Activated CD8-positive, alpha-beta memory T cell treated with anti-CD3 and anti-CD28 coated beads, Interleukin-2, amount 50 U/mL, for 24 hours (primary cell): ENCODE results near the gene UQCC5.
"Not testable (repeated sequence)": the region's sequence is repeated elsewhere in the genome, so short reads cannot be mapped to it uniquely, and the experiment has no call there.

Experiments used
- DNase-seq: peaks from one replicate; pipeline ENCODE4 v3.0.0-alpha.2; 2020; ENCODE audit errors: extremely low read depth

UQCC5 gene

DNA sequence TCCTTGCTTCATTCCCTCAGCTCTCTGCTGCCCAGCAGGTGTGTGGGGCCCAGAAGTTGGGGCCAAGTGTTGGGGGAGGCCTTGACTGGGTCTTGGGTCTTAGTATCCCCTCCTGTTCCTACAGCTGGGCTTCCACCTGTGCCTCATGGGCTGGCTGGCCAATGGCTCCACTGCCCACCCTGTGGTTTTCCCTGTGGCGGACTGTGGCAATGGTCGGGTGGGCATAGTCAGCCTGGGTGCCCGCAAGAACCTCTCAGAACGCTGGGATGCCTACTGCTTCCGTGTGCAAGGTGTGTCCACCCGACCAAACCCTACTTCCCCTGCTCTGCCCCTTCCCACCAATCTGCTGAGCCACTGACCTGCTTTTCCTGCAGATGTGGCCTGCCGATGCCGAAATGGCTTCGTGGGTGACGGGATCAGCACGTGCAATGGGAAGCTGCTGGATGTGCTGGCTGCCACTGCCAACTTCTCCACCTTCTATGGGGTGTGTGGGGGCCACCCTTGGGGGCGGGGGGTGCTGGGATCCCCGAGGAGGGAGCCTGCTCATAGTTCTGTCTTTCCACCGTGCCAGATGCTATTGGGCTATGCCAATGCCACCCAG is 13.7 kb upstream of the UQCC5 start:
- DNase-seq = no peak

DNA sequence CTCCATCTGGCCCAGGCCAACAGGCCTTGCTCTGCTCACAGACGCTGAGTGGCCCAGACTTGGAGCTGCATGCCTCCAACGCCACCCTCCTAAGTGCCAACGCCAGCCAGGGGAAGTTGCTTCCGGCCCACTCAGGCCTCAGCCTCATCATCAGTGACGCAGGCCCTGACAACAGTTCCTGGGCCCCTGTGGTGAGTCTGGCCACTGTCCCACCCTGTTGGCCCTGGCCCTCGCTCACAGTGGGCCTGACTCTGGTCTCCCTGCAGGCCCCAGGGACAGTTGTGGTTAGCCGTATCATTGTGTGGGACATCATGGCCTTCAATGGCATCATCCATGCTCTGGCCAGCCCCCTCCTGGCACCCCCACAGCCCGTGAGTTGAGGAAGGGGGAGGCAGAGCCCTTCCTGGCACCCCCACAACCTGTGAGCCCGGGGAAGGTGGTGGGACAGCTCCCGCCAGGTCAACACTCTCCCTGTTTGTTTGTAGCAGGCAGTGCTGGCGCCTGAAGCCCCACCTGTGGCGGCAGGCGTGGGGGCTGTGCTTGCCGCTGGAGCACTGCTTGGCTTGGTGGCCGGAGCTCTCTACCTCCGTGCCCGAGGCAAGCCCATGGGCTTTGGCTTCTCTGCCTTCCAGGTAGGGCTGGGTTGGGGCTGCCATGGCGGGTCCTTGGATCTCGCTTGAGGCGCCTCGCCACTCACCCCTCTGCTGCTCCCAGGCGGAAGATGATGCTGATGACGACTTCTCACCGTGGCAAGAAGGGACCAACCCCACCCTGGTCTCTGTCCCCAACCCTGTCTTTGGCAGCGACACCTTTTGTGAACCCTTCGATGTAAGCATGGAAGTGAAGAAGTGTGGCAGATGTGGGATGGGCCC is 12.8 kb upstream of the UQCC5 start:
- DNase-seq = no peak

- no peak for DNase-seq
Measured at GRCh38 chr3:52524258-52524751, 12.1 kb upstream of the UQCC5 start.

- DNase-seq = no peak
Measured at GRCh38 chr3:52524752-52525679, 11.4 kb upstream of the UQCC5 start.

- DNase-seq = no peak
Measured at GRCh38 chr3:52525680-52526561, 10.5 kb upstream of the UQCC5 start.

DNA sequence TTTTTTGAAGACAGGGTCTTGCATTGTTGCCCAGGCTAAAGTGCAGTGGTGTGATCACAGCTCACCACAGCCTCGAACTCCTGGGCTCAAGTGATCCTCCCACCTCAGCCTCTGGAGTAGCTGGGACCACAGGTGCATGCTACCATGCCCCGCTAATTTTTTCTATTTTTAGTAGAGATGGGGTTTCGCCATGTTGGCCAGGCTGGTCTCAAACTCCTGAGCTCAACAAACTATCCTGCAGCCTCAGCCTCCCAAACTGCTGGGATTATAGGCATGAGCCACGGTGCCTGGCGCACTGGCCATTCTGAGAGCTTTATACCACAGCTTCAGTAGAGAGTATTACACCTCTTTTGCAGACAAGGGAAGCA is 9.8 kb upstream of the UQCC5 start:
- DNase-seq = not testable (repeated sequence)

- no peak for DNase-seq
Measured at GRCh38 chr3:52527039-52527731, 9.2 kb upstream of the UQCC5 start.

GRCh38 chr3:52527732-52528585 is 8.4 kb upstream of the UQCC5 start:
- no peak for DNase-seq

- DNase-seq = no peak
Measured at GRCh38 chr3:52528586-52529375, 7.6 kb upstream of the UQCC5 start.

DNA sequence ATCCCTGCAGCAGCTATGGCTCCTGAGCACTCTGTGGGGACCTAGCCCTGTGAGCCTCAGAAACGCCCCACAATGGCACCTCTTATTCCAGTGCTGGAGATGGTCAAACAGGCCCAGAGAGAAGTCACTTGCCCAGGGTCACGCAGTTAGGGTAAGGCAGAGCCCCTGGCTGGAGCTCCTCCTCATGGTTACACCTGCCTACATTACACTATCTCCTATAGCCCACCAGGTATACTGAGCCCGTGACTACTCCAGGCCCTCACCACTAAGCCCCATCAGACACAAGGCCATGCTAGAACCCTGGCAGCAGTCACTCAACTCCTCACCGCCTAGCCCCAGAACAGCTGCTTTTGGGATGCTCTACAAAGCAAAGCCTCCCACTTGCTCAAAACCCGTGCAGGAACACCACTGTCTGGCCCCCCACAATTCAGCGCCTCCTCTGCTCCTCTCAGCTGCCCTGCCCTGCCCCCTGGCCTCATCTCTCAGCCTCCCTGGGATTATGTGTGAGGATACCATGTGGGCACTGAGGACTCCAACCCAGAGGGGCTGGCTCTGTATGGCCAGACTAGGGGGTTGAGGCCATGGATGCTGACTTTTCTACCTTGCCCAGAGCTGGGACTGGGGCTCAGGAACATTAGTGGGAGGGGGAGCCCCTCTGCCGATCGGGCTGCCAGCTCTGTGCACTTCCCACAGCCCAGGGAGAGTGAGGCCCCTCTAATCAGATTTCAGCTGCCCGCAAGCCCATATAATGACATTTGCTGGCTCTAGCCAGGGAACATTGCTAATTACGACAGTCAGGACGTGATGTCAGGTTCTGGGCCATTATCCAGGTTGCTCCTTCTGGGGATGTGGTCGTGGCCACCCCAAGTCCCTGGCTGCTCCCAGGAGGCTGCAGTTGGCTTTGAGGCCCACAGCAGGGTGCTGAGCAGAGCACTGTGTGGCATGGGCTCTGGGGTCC is 6.8 kb upstream of the UQCC5 start:
- DNase-seq = no peak

- DNase-seq = no peak
Measured at GRCh38 chr3:52530918-52531826, 5.2 kb upstream of the UQCC5 start.

- no peak for DNase-seq
Measured at GRCh38 chr3:52531860-52532516, 4.4 kb upstream of the UQCC5 start.

- DNase-seq = no peak
Measured at GRCh38 chr3:52532517-52532837, 3.9 kb upstream of the UQCC5 start.

GRCh38 chr3:52532838-52533622 is 3.4 kb upstream of the UQCC5 start:
- no peak for DNase-seq

- no peak for DNase-seq
Measured at GRCh38 chr3:52533623-52534280, 2.7 kb upstream of the UQCC5 start, which contains the start of gene NT5DC2. NT5DC2 (minus strand) TSS chr3:52533857; CDS start chr3:52533737, 120 bp downstream.
